Activated effector memory CD4-positive, alpha-beta T cell treated with Interleukin-2 at 50 U/mL for 16 hours (primary cell): ENCODE results near the gene TXN2.

Source experiments
- DNase-seq: peaks from one replicate; pipeline ENCODE4 v3.0.0-alpha.2; 2020

Gene TXN2

GRCh38 chr22:36480941-36481392 lies 473 bp downstream of the TXN2 start:
- DNase-seq, result no peak

- DNase-seq, result no peak
Measured at GRCh38 chr22:36478966-36479365, 2.5 kb downstream of the TXN2 start.

- DNase-seq, result no peak
Measured at GRCh38 chr22:36475341-36475740, 6.1 kb downstream of the TXN2 start.

- DNase-seq, result no peak
Measured at GRCh38 chr22:36472689-36473088, 8.8 kb downstream of the TXN2 start.

GRCh38 chr22:36471341-36471821 lies 10.1 kb downstream of the TXN2 start:
- DNase-seq, result no peak

- DNase-seq, result no peak
Measured at GRCh38 chr22:36470994-36471331, 10.5 kb downstream of the TXN2 start.

GRCh38 chr22:36470162-36470993 lies 11.1 kb downstream of the TXN2 start:
- DNase-seq, result peak; percentile 70

- no peak for DNase-seq
Measured at GRCh38 chr22:36469094-36469710, 12.2 kb downstream of the TXN2 start.

GRCh38 chr22:36467946-36468345 lies 13.5 kb downstream of the TXN2 start:
- no peak for DNase-seq

- DNase-seq, result no peak
Measured at GRCh38 chr22:36467042-36467810, 14.2 kb downstream of the TXN2 start.

- no peak for DNase-seq
Measured at GRCh38 chr22:36466258-36466657, 15.2 kb downstream of the TXN2 start.

GRCh38 chr22:36465232-36466021 lies 16.0 kb downstream of the TXN2 start:
- DNase-seq, result no peak

GRCh38 chr22:36464715-36465231 lies 16.7 kb downstream of the TXN2 start:
- DNase-seq, result no peak

GRCh38 chr22:36463783-36464184 lies 17.7 kb downstream of the TXN2 start:
- DNase-seq, result no peak

- DNase-seq, result no peak
Measured at GRCh38 chr22:36461665-36462649, 19.5 kb downstream of the TXN2 start.

GRCh38 chr22:36460202-36460601 lies 21.2 kb downstream of the TXN2 start:
- DNase-seq, result no peak

GRCh38 chr22:36457688-36458450 lies 23.6 kb downstream of the TXN2 start:
- DNase-seq, result no peak

- no peak for DNase-seq
Measured at GRCh38 chr22:36456464-36456845, 25.0 kb downstream of the TXN2 start.

- DNase-seq, result no peak
Measured at GRCh38 chr22:36455571-36456463, 25.6 kb downstream of the TXN2 start.
